ENCODE results near the gene FARP1.

GRCh38 chr13:98299966-98300350 lies 157.1 kb downstream of the FARP1 start:
- TF ChIP-seq GATA2 (IDR thresholded peaks at IDR 0.05; ENCODE audit: low read depth, low read length) (no peak), GATA3 (IDR thresholded peaks at IDR 0.05; ENCODE audit: low read depth, low read length) (no peak)

Measured in SH-SY5Y (cell line).